HPDE6-E6E7 (cell line): Measurements from ENCODE around the gene STOX2.

ENCODE experiments used
- DNase-seq: peaks from one replicate; pipeline ENCODE4 v3.0.0; 2011; ENCODE audit warnings: missing footprints; ENCODE audit errors: extremely low spot score

STOX2 gene, protein sequence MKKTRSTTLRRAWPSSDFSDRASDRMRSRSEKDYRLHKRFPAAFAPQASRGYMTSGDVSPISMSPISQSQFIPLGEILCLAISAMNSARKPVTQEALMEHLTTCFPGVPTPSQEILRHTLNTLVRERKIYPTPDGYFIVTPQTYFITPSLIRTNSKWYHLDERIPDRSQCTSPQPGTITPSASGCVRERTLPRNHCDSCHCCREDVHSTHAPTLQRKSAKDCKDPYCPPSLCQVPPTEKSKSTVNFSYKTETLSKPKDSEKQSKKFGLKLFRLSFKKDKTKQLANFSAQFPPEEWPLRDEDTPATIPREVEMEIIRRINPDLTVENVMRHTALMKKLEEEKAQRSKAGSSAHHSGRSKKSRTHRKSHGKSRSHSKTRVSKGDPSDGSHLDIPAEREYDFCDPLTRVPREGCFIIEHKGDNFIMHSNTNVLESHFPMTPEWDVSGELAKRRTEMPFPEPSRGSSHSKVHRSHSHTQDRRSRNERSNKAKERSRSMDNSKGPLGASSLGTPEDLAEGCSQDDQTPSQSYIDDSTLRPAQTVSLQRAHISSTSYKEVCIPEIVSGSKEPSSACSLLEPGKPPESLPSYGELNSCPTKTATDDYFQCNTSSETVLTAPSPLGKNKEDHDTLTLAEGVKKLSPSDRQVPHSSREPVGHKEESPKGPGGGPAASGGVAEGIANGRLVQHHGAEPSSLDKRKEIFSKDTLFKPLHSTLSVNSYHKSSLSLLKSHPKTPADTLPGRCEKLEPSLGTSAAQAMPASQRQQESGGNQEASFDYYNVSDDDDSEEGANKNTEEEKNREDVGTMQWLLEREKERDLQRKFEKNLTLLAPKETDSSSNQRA (N-terminal part only)

DNA sequence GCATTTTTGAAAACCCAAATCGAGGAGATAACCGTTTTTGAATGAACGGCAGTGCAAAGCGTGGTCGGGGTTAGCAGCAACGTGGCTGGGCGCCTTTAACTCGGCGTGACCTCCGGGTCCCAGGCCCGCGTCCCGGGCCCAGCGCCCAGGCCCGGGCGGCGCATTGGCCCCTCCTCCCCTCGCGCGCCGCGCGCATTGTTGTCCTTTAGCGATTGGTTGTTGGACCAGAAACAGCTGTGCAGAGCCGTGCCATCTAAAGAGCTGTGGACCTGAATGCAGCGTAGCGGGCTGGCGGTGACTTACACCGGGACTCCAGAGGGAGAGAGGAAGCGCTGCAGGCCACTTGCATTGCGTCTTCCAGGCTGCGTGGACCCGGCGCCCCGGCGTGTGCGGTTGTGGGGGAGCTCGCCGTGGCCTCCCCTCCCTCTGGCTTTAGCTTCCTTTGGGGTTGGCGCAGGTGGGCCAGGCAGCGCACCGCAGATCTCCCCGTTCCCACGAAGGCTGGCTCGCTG, at the start of gene STOX2:
Gene STOX2, plus strand, starts transcription at position 227 of the 512 bp plus-strand sequence. CDS start 1,484 bp downstream, outside the sequence.
- DNase-seq, result peak; percentile 21

DNA sequence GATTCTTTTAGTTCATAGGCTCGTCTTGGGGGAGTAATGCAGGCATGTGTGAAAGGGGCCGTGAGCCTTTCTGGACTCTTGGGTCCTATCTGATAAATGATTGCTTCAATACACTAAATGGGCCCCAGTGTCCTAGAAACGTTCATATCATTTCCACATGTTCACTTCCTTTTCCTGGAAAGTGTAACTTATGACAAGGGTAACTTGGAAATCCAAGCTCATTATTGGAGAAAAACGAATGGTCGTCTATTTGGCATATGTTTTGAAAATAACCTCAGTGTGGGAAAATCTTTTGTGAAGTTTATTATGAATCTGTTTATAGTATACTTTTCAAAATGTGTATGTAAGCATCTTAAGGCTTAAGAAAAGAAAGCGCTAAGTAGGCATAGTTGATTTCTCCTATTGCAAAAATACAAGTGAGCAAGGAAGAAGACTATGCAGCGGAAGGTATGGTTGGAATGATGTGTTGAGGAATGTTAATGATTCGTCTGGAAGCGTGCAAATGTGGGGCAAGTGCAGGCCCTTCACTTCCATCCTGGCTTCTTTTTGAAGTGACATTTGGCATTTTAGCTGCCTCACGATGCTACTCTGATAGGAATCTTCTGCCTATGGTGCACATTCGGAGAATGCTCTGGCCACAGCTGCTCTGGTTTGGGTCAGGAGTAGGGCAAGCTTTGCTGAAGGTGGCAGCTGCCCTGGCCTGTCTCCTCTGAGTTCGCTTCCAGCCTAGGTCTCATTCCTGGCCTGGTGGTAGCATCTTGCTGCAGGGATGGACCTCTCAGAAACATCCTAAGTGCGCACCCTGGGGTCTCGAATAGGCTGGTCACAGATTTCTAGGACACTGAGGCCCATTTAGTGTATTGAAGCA, 49.5 kb upstream of the STOX2 start:
- no peak for DNase-seq

DNA sequence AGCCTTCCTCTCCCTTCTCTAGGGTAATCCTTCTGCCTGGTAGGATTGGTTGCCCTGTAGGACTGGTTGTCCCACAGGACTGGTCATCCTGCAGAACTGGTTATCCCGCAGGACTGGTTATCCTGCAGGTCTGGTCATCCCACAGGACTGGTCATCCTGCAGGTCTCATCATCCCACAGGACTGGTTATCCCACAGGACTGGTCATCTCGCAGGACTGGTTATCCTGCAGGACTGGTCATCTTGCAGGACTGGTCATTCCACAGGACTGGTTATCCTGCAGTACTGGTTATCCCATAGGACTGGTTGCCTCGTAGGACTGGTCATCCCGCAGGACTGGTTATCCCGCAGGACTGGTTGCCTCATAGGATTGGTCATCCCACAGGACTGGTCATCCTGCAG, 48.1 kb upstream of the STOX2 start:
- DNase-seq, result no peak

DNA sequence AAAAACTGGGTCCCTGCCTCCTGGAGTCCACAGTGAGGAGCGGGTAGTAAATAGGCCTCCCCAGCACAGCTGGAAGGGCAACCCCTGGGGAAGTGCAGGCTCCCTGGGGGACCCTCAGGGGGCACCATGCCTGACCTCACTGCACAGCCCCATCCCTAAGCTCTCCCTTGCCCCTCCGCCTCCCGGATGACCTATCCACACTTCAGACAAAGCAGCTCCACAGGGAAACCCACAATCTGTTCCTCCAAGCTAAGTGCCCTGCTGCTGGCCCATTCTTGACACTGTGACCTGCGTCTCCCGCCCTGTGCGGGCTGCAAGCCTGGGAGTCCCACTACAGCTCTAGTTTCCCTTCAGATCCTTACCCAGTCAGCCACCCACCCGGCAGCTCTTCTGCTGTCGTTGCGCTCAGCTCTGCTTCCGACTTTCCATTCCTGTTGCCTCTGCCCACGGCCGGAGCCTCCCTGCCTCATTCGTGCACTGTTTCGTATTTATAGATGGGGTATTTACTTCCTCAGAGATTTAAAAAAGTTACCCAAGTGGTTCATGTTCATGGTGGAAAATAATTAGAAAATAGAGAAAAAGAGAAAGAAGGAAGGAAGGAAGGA, 47.0 kb upstream of the STOX2 start:
- no peak for DNase-seq

DNA sequence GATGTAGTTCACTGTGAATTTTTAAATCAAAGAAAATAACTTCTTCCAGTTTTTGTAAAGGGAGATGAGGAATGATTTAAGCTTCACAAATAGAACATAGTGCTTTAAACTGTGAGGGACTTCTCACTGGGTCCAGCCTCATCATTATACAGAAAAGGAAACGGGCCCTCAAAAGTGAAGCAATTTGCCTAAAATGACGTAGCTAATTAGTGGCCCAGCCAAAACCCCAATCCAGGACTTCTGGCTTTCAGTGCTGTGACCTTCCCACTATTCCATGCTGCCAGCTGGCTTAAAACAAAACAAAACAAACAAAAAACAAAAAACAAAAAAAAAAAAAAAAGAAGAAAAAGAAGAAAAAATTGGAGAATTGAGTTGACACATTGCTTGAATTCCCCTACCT, 45.0 kb upstream of the STOX2 start:
- DNase-seq, result no peak

DNA sequence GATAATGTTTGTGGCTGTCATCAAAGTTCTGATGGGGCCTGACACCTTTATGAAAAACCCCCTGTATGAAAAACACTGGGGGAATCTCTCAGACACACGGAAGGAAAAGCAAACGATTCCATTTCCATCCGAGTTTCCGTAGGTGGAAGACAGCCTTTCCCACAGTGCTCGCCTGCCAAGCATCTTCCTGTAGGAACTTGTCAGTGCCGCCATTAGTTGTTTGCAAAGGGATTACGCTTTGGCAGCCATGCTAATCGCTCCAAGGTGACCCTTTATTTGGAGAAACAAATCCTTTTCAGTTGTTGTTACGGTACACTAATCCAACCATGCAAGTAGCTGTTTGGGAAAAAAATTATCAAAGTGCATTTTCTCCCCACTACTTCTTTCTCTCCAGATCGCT, 44.4 kb upstream of the STOX2 start:
- peak; percentile 4 for DNase-seq

DNA sequence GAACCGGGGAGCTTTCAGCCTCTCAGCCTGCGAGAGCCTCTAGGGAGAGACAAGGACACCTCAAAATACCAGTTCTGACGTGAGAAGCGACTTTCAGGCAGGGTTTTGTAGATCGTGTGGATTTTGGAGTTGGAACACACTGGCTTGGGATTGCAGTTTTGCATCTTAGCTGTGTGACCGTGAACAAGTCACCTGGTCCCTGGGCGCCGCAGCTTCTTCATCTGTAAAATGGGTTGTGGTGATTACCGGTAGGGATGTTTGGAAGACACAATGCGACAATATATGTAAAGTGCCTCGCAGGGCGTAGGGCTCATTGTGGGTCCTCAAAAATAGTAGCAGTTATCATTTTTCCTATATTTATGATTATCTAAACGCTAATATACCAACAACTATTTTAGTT, 43.7 kb upstream of the STOX2 start:
- no peak for DNase-seq

DNA sequence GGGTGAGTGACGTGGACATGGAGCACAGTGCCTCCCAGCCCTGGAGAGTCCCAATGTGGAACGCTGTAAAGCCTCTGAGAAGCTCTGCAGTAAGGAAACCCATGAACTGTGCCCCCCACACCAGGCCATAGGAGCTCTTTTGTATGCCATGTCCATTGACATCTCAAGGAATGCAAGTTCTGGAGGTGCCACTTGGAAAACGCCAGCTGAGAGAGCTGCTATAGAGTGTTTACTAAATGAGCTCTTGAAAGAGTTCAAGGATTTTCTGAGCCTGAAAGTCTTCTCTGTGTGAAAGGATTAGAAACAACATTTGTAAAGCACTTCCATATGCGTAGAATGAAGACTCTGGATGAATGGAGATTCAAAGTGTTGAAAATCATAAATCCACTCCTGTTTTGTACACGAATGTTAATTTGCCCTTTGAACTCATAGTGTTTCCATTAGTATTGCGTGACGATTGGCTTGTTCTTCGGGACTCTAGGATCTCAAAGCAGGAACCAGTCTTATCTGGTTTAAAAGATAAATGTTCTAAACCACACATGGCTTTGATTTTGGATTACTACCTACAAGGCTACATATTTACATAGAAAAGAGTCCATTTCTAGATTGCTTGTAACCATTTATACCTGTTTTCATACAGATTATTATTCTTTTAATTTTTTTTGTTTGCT, 41.8 kb upstream of the STOX2 start:
- DNase-seq, result no peak

DNA sequence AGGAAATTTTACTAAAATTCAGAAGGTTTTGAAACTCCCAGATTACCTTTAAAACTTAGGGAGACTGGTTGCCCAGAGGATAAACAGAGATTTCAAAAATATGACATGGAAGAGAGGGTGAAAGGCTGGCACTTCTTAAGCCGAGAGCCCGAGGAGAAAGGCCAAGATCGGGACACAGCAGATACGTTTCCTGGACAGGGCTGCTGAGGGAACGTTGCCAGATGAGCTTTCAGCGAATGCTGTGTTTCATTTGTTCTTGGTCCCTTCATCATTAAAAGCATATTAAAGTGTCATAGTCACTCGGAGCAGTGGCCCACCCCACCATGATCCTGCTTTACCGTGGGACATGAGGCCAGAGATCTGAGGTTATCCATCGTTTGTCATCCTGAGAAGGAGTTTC, 37.9 kb upstream of the STOX2 start:
- no peak for DNase-seq

DNA sequence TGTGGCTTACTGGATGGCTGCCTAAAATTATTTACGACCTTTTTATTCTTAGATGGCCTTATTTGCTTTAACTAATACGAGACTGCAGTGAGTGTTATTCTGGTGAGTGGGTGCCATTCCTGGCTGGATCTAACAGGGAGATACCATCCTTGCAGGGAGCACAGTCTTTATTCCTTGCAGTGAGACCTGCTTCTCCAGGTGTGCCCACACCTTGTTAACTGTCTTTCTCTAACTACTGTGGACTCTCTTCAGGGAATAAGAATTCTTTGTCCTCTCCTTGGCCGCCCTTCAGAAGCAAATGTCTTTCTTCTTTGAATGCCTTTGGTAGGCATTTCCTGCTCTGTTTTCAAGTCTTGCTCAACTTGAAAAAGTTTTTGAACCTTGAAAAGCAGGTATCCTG, 34.1 kb upstream of the STOX2 start:
- DNase-seq, result no peak

DNA sequence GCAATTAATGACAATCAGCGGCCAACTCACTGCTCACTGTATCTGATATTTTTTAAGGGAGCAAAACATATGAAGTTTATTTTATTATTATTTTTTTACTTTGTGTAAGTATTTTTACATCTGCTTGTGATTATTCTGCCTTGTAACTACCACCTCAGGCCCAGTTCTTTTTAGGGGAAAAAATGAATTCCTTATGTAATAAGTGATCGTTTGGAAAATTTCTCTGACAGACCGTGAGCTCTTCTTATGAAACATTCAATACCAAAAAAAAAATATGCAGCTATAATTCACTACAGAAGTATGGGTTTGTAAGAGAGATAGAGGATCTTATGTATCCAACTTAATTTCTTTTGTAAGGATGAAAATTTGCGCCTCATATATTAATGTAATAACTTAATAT, 33.5 kb upstream of the STOX2 start:
- no peak for DNase-seq

DNA sequence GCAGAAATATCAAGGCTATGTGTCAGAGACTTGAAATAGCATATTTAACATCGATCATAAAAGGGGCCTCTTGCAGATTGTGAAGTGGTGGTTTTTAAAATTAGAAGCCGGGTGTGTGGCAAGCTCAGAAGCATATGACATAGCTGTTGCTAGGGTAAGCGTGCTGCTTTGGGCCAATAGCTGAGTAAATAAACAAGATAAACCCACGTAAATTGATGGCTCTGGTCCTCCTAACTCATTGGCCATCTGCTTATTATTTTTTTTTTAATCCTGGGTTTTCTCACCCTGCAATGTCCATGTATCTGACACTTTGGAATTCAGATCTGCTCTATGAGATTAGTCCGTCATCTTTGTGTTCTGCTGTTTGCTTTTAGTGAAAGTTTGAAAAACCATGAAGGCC, 32.6 kb upstream of the STOX2 start:
- DNase-seq, result no peak

DNA sequence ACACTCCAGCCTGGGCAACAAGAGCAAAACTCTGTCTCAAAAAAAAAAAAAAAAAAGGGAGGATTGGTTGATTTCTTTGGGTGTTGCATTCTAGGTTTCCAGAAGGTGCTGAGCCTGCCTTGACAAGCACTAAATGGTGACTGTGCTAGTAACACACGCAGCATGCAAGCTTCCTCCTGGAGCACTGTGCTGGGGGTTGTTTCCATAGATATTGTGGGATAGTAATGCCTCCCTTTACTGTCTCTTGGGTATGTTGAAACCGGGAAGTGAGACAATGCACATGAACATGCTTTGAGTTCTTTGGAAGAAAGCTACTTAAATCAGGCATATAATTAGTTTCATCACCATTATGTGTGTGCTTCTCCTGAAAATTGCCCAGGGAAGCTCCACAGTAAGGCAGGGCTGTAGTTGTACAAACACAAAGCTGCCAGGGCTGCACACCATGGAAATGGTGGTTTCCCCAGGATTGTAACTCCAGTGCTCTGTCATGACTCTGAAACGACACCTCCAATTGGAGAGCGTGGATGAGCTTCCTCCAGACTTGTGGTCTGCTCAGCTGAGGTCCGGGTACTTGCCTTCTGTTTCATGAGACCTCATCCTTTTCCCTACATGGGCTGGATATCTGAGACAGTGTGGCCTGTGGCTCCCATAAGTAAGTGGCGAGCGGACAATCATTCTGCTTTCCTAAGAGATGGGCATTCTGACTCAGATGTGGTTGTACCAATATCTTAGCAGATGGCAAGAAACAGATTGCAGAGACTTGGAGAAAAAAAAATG, 31.5 kb upstream of the STOX2 start:
- peak; percentile 6 for DNase-seq

DNA sequence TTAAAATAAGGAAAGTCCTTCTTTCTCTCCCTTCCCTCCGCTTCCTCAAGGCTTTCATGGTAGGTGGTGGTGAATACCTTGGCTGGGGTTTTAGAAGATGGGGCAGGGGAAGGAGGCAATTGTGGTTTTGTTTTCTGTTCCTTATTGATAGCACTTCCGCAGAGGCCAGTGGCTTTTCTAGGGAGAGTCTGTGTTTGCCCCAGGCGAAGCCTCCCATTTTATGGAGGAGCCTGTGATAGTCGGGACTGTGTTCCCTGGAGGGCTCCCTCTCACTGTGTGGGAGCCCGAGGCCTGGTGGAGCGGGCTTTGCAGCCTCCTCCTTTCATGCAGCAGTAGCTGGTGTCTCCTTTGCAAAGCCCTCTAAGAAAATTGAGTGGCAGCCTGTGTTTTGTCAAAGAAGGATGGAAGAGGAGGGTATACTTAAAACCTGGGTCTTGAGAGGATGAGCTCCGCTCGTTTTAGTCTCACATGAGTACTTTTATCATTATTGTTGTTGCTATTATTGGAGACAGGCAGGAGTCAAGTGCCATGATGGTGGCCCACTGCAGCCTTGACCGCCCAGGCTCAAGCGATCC, 29.8 kb upstream of the STOX2 start:
- DNase-seq, result no peak

DNA sequence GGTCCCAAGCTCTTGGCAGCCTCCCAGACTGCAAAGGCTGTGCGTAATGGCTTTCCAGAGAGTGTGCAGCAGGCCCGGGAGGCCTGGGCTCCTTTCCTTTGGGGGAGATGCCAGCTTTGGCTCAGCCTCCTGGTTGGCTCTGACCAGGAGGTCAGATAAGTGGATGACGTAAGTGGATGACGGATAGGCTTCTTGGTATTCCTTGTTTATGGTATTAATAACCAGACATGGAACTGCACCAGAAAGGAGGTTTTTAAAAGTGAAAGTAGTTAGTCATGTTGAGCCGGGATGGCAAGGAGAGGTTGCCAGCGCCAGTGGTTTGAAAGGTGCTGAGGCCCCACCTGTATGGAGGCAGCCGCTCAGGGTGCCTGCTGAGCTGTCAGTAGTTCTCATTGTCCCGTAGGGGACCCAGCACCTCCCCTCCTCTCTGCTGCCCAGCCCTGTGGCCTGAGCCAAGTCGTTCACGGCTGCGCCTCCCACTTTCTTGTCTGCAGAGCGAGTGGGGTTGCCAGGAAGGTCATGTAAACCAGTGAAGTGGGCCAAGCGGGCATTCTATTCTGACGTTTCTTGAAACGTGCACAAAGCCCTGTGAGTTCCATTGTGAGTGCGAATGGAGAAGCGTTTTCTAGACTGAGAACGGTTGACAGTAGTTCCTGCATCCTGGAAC, 28.7 kb upstream of the STOX2 start:
- DNase-seq, result peak; percentile 22

DNA sequence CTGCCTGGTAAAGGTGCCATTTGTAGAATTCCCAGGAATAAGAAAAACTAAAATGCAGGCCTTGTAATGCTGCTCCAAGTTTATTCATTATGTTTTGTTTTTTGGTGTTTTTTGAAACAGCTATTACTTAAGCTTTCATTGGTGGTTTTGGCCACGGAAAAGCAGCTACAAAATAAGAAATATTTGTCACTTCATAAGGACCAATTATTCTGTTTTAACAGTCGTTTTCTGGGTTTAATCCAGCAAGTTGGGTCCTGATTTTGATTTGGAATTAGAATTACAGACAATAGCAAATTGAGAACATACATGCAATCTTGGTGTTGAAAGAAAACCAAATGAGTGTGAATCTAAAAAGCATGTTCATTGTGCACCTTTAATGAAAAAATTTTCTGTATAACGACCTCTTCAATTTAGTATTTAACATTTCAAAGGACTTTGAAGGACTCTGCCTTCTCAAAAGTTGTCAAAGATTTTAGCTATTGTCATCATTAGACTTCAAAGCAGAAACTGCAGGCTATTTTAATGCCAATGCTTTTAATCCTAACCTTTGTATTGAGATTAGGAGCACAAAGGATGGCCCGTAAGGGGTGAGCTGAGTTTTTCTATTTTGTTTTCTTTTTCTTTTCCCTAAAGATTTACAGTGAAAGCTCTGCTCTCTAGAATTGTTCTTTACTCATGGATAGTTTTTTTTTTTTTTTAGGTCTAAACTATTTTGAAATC, 26.7 kb upstream of the STOX2 start:
- DNase-seq, result no peak

DNA sequence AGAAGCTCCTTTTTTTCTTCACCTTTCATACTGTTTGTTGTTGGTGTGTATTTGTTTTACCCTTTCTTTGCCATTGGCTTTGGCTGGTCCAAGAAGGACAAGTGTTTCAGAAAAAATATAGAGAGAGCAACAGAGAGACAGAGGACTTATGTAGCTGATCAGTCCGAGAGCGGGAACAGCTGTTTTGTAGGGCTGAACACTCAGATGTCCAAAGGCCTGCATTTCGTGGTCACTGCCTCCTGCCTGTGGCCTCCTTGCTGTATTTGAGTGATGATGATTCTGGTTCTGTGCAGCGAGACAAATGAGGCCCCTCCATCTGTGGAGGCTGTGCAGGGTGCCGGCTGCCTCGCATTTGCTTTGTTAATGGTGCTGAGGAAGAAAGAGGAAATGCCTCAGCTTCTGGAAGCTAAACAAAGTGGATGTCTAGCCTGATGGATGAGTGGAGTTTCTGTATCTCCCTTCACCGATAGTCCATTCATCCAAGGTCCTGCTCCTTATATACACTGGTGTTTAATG, 19.8 kb upstream of the STOX2 start:
- DNase-seq, result no peak

DNA sequence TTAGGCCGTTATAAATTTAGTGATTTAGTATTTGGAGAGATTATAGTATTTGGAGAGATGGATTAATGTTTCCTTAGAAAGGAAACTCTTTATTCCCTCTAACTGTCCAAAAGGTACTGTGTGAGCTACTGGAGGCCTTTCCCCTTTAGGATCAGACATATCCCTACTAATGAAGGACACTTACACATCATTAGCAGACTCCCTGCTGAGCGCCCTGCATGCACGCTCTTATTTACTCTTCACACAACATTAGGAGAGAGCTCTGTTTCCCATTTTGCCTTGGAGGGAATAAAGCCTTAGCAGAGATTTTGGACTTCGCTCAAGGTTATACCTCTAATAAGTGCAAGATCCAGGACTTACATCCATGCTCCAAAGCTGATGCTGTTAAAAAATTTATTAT, 17.8 kb upstream of the STOX2 start:
- DNase-seq, result no peak
